GM04503 (cell line): ENCODE measurements around the gene NHLRC2.

Experiments used
- DNase-seq: peaks from one replicate; pipeline ENCODE4 v3.0.0-alpha.2; 2012; ENCODE audit warnings: low read depth

NHLRC2 gene

GRCh38 chr10:113911113-113911512 is 56.7 kb downstream of the NHLRC2 start:
- DNase-seq: no peak

DNA sequence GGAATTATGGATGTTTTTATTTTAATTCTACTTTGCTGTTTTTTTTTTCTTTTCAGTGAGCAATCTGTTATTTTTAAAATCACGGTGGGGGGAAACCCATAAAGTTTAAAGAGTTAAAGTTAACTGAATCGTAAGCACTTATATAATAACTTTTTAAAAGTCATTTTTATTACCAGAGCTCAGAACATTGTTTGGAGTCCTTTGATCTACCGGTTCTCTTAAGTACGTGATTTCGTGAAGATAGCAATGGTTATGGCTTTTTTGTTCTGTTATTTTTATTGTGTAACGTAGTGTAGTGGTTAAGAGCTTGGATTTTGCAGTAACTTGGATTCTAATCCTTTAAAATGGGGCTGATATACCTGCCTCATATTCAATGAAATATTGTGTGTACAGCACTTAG is 57.4 kb downstream of the NHLRC2 start:
- no peak for DNase-seq

- DNase-seq: no peak
These were observed 58.1 kb downstream of the NHLRC2 start for GRCh38 chr10:113912582-113912981.

DNA sequence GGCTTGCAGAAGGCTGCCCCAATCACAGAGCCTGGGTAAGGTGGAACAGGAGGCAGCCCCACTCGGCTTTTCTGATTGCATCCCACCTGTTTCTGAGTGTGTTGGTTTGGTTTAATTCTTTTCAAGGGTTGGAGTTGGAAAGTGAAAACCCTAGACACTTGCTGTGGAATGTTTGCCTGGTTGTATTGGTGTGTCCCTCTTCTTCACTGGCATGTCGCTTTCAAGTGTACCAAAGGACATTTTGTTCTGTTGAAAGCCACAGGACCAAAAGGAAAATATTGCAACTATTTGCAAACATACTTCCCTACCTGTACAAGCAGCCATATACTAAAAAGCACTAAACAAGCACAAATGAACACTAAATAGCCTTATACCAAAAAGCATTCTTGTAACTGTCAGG is 60.5 kb downstream of the NHLRC2 start:
- DNase-seq: no peak

- no peak for DNase-seq
These were observed 61.1 kb downstream of the NHLRC2 start for GRCh38 chr10:113915540-113915939.

- no peak for DNase-seq
These were observed 61.6 kb downstream of the NHLRC2 start for GRCh38 chr10:113916053-113916452.

DNA sequence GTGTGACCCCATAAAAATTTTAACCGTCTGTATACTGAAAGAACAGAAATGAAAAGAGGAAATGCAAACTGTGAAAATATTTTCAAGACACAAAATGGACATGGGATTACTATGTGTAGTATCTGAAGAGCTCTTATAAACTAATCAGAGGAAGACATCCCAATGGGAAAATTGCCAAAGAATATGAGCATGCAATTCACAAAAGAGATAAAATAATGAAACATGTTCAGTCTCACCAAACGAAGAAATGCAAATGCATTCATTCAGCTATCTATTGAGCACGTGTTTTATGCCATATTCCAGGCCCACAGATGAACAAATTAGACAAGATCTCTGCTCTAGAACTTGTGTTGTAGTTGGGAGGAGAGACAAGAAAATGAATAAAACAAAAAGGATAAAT is 63.2 kb downstream of the NHLRC2 start:
- DNase-seq: no peak

- no peak for DNase-seq
These were observed 65.7 kb downstream of the NHLRC2 start for GRCh38 chr10:113920114-113920513.

DNA sequence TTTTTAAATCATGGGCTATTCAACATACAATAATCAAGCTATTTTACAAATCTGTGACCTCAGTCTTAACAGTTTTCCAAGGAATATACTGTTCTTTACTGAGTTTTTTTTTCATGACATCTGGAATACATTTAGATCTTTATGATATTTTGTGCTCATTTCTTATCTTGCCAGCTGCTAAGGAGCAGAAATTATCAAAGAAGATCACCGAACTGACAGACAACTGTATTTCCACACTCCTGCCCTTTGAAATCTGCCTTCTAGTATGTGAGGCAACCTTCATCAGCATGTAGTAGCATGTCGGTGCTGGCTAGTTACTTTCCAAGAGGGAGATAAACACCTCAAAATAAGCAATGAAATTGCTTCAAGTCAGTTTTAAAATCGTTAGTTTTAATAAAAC is 66.4 kb downstream of the NHLRC2 start:
- no peak for DNase-seq

DNA sequence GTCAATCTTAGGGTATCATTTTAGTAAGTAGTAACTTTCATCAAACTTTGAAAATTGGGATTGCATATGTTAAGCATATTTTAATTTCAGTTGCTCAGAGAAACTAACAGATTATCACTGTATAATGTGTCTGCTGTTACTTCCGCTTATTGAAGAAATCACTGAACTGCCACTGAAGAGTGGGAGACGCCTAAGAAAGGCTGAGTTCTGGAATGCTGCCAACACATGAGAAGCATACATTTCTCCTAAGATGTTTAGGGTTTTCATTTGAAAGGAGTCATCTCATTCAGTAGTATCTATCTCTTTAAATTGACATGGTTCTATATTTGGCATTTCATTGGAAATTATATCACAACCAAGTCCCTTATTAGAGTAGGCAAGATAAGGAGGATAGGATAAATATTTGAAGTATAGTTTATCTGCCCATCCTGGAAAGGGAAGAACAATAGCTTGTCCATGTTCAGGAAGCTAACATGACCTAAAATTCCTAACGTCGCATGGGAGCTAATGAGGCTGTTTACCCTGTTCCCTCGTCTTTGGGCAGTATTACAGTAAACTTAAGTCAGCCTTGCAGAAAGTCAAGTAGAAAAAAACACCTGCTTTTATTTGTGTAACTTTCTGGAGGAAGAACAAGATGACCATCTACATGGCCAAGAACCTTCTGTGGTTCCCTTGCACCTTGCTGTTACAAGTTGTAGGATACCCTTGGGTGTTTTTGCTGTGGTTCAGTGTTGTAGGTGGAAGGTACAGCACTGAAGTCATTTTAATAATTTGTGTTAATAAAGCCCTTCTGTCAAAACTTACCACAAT is 67.3 kb downstream of the NHLRC2 start:
- no peak for DNase-seq

GRCh38 chr10:113922787-113923570 is 68.5 kb downstream of the NHLRC2 start:
- no peak for DNase-seq

GRCh38 chr10:113924186-113924585 is 69.7 kb downstream of the NHLRC2 start:
- DNase-seq: no peak

- DNase-seq: no peak
These were observed 70.2 kb downstream of the NHLRC2 start for GRCh38 chr10:113924664-113925063.

DNA sequence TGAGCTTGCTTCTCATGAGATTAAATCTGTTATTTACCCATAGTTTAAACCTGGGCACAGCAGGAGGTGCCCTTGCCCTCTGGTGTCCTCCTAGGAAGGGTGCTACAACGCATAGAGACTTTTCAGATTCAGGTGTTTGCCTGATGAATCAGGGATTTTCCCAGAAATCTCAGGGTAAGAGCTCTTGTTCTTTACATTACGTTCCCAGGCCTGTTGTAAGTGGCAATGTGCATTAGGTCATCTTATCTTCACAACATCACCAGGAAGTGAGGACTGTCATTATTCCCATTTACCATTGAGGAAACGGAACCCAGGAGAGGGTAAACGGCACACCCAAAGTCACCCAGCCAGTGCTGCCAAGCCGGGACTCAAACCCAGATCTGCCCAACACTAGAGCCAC is 73.0 kb downstream of the NHLRC2 start:
- DNase-seq: no peak

- no peak for DNase-seq
These were observed 74.4 kb downstream of the NHLRC2 start for GRCh38 chr10:113928830-113929229.

GRCh38 chr10:113929522-113929921 is 75.1 kb downstream of the NHLRC2 start:
- no peak for DNase-seq

DNA sequence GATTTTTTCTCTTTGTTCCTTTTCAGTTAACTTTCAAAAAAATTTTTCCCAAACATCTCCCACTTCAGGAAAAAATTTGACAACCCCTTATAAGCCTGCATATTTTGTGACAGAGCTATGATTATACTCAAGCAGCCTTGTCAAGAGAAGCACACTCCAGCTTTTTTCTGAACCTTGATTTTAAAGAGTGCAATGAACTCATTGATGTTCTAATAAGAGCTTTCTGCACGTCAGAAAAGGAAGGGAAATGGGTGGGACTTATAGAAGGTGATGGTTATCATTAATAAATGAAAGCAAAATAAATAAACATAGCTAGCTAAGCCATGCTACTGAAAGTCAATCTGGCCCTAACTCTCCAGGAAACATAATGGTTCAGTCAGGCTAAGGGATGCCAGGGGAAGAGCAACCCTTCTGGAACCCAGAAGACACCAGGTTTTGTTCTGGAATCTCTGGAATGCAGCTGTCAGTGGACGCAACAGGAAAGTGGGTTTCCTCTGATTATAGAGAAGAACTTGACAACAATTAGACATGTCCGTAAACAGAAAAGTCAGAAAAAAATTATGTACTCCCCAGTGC is 76.1 kb downstream of the NHLRC2 start:
- no peak for DNase-seq

DNA sequence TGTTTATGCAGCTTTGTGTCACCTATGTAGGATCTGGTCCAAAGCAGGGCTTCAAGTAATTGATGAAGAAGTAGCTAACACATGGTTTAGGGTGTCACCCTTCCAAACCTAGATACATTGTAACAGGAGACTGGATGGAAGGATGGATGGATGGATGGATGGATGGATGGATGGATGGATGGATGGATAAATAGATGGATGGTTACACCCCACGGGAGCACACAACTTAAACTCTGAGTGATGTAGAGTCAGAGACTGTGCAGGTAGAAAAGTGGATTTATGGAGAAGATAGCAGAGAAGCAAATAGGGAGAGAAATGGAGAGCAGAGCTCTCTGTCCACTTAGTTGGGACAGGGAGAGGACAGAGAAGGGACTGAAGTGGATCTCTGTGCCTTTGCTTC is 78.4 kb downstream of the NHLRC2 start:
- DNase-seq: no peak

- no peak for DNase-seq
These were observed 79.6 kb downstream of the NHLRC2 start for GRCh38 chr10:113933894-113934532.

GRCh38 chr10:113937258-113937657 is 82.8 kb downstream of the NHLRC2 start:
- DNase-seq: no peak

- no peak for DNase-seq
These were observed 83.3 kb downstream of the NHLRC2 start for GRCh38 chr10:113937756-113938155.

- no peak for DNase-seq
These were observed 84.9 kb downstream of the NHLRC2 start for GRCh38 chr10:113939212-113939860.
